Endothelial cell of umbilical vein (primary cell): Measurements from ENCODE around the gene NCOA3. TPM values are rescaled to one million over a fixed set of nuclear protein-coding genes. Genes with fewer than 3 reads are reported as not detected.

ENCODE experiments used
- BruUV-seq: library from RNA; stranded (reverse); fragments of 400-500 nt; replicated peaks from 2 replicates; lab custom pipeline; 2021; lab: Mats Ljungman, UMichigan
- CTCF ChIA-PET: fragments of 300-600, 350-600 bp; sonication (Branson Sonifier 250); formaldehyde crosslinking; loops from one replicate; lab custom pipeline; 2021; ENCODE audit warnings: antibody characterized with exemption, inconsistent platforms; lab: Charles Lee
- POLR2A ChIA-PET: fragments of 300-600, 350-600 bp; sonication (Branson Sonifier 250); formaldehyde crosslinking; loops from one replicate; lab custom pipeline; 2021; ENCODE audit warnings: antibody characterized with exemption, inconsistent platforms; lab: Charles Lee
- DNase-seq: peaks from one replicate; pipeline ENCODE4 v3.0.0-alpha.2; 2011; ENCODE audit warnings: low read depth, low spot score
- FAIRE-seq: peaks from 2 replicates; lab custom pipeline; 2011; peaks lifted over from hg19 to GRCh38; lab: Jason Lieb, UNC
- H2AFZ ChIP-seq: 2 replicates; pipeline ENCODE4 v1.6.0; 2012; ENCODE audit warnings: low read depth, low read length, control low read depth, inconsistent platforms
- H3K27ac ChIP-seq: 2 replicates; pipeline ENCODE4 v1.5.1; 2011; ENCODE audit warnings: low read depth, mild to moderate bottlenecking, control low read depth, low read length, moderate library complexity; ENCODE audit not compliant: insufficient read depth
- H3K27me3 ChIP-seq, 2 experiments: 2 replicates each; pipeline versions ENCODE4 v1.6.0 to v1.6.1; 2011; ENCODE audit warnings: low read length in 2 of 2, mixed read lengths in 1 of 2; ENCODE audit not compliant: control insufficient read depth in 2 of 2, insufficient read depth in 2 of 2
- H3K36me3 ChIP-seq, 2 experiments: 2 replicates in 1 of 2; 3 replicates in 1 of 2; pipeline ENCODE4 v1.5.1; 2011; ENCODE audit warnings: low read length in 2 of 2, mild to moderate bottlenecking in 1 of 2, moderate library complexity in 1 of 2; ENCODE audit not compliant: control insufficient read depth in 2 of 2, insufficient read depth in 2 of 2; ENCODE audit errors: extremely low read depth in 1 of 2
- H3K4me1 ChIP-seq: 3 replicates; pipeline ENCODE4 v1.5.1; 2011; ENCODE audit warnings: mild to moderate bottlenecking, low read length; ENCODE audit not compliant: control insufficient read depth, insufficient read depth; ENCODE audit errors: extremely low read depth
- H3K4me2 ChIP-seq: 2 replicates; pipeline ENCODE4 v1.6.1; 2011; ENCODE audit warnings: low read length, control low read depth, mixed read lengths; ENCODE audit not compliant: insufficient read depth
- H3K4me3 ChIP-seq, 3 experiments: fragments of 200-600 bp in 1 of 3; sonication (generic), shearing (Covaris generic) in 1 of 3; replicated peaks in 1 of 3; 2 replicates each; pipeline ENCODE4 v1.5.1; 2011 to 2016; ENCODE audit warnings: control low read depth in 3 of 3, low read length in 3 of 3, mild to moderate bottlenecking in 2 of 3, inconsistent platforms in 1 of 3, low read depth in 1 of 3, moderate library complexity in 1 of 3; ENCODE audit not compliant: insufficient read depth in 1 of 3
- H3K79me2 ChIP-seq: 2 replicates; pipeline ENCODE4 v1.6.0; 2012; ENCODE audit warnings: low read length, inconsistent platforms; ENCODE audit not compliant: control insufficient read depth, insufficient read depth
- H3K9ac ChIP-seq: replicated peaks from 2 replicates; pipeline ENCODE3; 2011; ENCODE audit warnings: low read length, control low read depth; ENCODE audit not compliant: insufficient read depth; ENCODE audit errors: extremely low read depth
- H3K9me1 ChIP-seq: replicated peaks from 3 replicates; pipeline ENCODE4 v1.6.0; 2011; ENCODE audit warnings: mild to moderate bottlenecking, low read length; ENCODE audit not compliant: control insufficient read depth, insufficient read depth; ENCODE audit errors: extremely low read depth
- H3K9me3 ChIP-seq: replicated peaks from 2 replicates; pipeline ENCODE4 v1.5.1; 2012; ENCODE audit warnings: low read length, inconsistent platforms; ENCODE audit not compliant: control insufficient read depth, insufficient read depth
- H4K20me1 ChIP-seq: replicated peaks from 2 replicates; pipeline ENCODE3; 2011; ENCODE audit warnings: mild to moderate bottlenecking, low read length; ENCODE audit not compliant: control insufficient read depth, insufficient read depth; ENCODE audit errors: extremely low read depth
- CTCF ChIP-seq, 2 donors: IDR thresholded peaks; 1 replicate in 1 of 2; 2 replicates in 1 of 2; pipeline ENCODE4 v1.5.1; 2011; ENCODE audit warnings: low read length in 2 of 2, mild to moderate bottlenecking in 2 of 2, moderate library complexity in 2 of 2, control low read depth in 1 of 2, inconsistent platforms in 1 of 2, low read depth in 1 of 2; ENCODE audit not compliant: insufficient read depth in 1 of 2; ENCODE audit errors: extremely low read depth in 1 of 2
- EZH2 ChIP-seq: IDR thresholded peaks from 2 replicates; pipeline ENCODE4 v1.6.1; 2012; ENCODE audit warnings: borderline replicate concordance, low read depth, mild to moderate bottlenecking, moderate library complexity, low read length, inconsistent platforms; ENCODE audit not compliant: severe bottlenecking
- FOS ChIP-seq: IDR thresholded peaks from 2 replicates; pipeline ENCODE4 v1.6.1; 2011; ENCODE audit warnings: mild to moderate bottlenecking, low read length, moderate library complexity, borderline replicate concordance; ENCODE audit not compliant: insufficient read depth
- GATA2 ChIP-seq: IDR thresholded peaks from 2 replicates; pipeline ENCODE4 v1.7.0; 2011; ENCODE audit warnings: low read depth, mild to moderate bottlenecking, moderate library complexity, mixed read lengths, low read length; ENCODE audit not compliant: insufficient read length, insufficient read depth
- JUN ChIP-seq: IDR thresholded peaks from 2 replicates; pipeline ENCODE4 v1.6.1; 2011; ENCODE audit warnings: borderline replicate concordance, low read depth; ENCODE audit not compliant: insufficient read length, insufficient read depth
- MAX ChIP-seq: IDR thresholded peaks from 2 replicates; pipeline ENCODE4 v1.6.1; 2011; ENCODE audit not compliant: insufficient read depth, insufficient read length
- MYC ChIP-seq: IDR thresholded peaks from one replicate; pipeline ENCODE4 v1.6.1; 2011; ENCODE audit warnings: mild to moderate bottlenecking, low read depth, low read length
- POLR2A ChIP-seq: IDR thresholded peaks from 2 replicates; pipeline ENCODE4 v1.6.1; 2012; ENCODE audit warnings: low read depth, mild to moderate bottlenecking, control low read depth, low read length
- POLR2AphosphoS5 ChIP-seq: IDR thresholded peaks from 2 replicates; pipeline ENCODE4 v1.6.1; 2012; ENCODE audit warnings: low read depth, mild to moderate bottlenecking, control low read depth, low read length, moderate library complexity; ENCODE audit not compliant: insufficient read depth
- dilution Hi-C: fragments of 300-500 bp; cut with MboI; formaldehyde crosslinking; loops from one replicate; pipeline ENCODE4 v1.15.0; 2019; ENCODE audit warnings: low sequenced_read_pairs; ENCODE audit not compliant: extremely low pct_ligation_motif_present
- intact Hi-C: fragments of 100-400 bp; cut with micrococcal nuclease; formaldehyde crosslinking; loops from one replicate; pipeline ENCODE4 v1.10.0; 2022
- polyA plus RNA-seq, 4 experiments: library from polyadenylated mRNA; depleted of rRNA in 3 of 4; stranded (reverse) in 3 of 4; unstranded in 1 of 4; fragments of >200 nt; gene quantifications; 2 replicates each; pipeline versions ENCODE4 v1.2.1 to v1.2.3, GENCODE V29; 2011 to 2012; ENCODE audit warnings: missing spikeins in 1 of 4
- total RNA-seq: library from RNA; stranded (reverse); gene quantifications from 2 replicates; pipeline ENCODE4 v1.2.3, GENCODE V29; 2021

NCOA3 gene
- total and polyA plus RNA-seq, 2 donors (not counting 3 experiments of a cell fraction or from before 2014, with no cell fraction given), result 12.0 to 35.6 TPM

- CTCF ChIA-PET, result interaction anchor here (1.1 kb wide), 1 partner anchor 917 kb away, joined by 3 read pairs; no protein-coding TSS in a partner anchor
- FAIRE-seq (no peak), DNase-seq (no peak)
- Histone ChIP-seq H3K9ac (no peak overlapping the region), H3K27me3 (no peaks in the 10 kb centered on the region), H3K4me2 (no peak overlapping the region), H4K20me1 (no peaks in the 10 kb centered on the region), H3K9me1 (no peaks in the 10 kb centered on the region), H3K9me3 (no peaks in the 10 kb centered on the region), H2AFZ (no peak overlapping the region), H3K36me3 (no peaks in the 10 kb centered on the region), H3K79me2 (no peaks in the 10 kb centered on the region), H3K4me3 (no peak overlapping the region), H3K27ac (no peak overlapping the region), H3K4me1 (peaks cover 4% of the 10 kb centered on the region)
- dilution Hi-C loops (no loop called here), intact Hi-C loops (no loop called here)
- BruUV-seq, result no TSS peak
- POLR2A ChIA-PET, result no interaction called here
- TF ChIP-seq MAX (no peak), JUN (peak; percentile 49)
Measured at GRCh38 chr20:47703748-47704147, 202.1 kb downstream of the NCOA3 start.

GRCh38 chr20:47704746-47705496 lies 203.2 kb downstream of the NCOA3 start:
- ChIA-PET CTCF (interaction anchor here (0.8 to 1.1 kb wide), 4 partner anchors 10 to 916 kb away, joined by 3 read pairs; no protein-coding TSS in a partner anchor), POLR2A (no interaction called here)
- H3K9ac ChIP-seq, result no peak overlapping the region
- H3K9me3 ChIP-seq, result no peaks in the 10 kb centered on the region
- no TSS peak for BruUV-seq
- no peak overlapping the region for H3K4me3 ChIP-seq
- dilution Hi-C loops (no loop called here), intact Hi-C loops (no loop called here)
- no peaks in the 10 kb centered on the region for H3K36me3 ChIP-seq
- DNase-seq (no peak), FAIRE-seq (no peak)
- no peaks in the 10 kb centered on the region for H3K79me2 ChIP-seq
- H3K4me1 ChIP-seq, result peaks cover 4% of the 10 kb centered on the region
- no peaks in the 10 kb centered on the region for H3K9me1 ChIP-seq
- no peaks in the 10 kb centered on the region for H3K27me3 ChIP-seq
- TF ChIP-seq POLR2AphosphoS5 (no peak), GATA2 (no peak), JUN (no peak), FOS (no peak), CTCF (IDR thresholded peaks at IDR 0.05; ENCODE audit: extremely low read depth in 1 of 2, insufficient read depth in 1 of 2, low read depth in 1 of 2, low read length in 2 of 2) (no peak), EZH2 (no peak), MYC (no peak), POLR2A (no peak), MAX (no peak)
- peak overlapping the region; percentile 8 for H2AFZ ChIP-seq
- no peak overlapping the region for H3K27ac ChIP-seq
- no peak overlapping the region for H3K4me2 ChIP-seq
- no peaks in the 10 kb centered on the region for H4K20me1 ChIP-seq
